ENCODE data around the gene HEBP2. TPM values are rescaled to one million over a fixed set of nuclear protein-coding genes. Genes with fewer than 3 reads are reported as not detected.
"Not testable (repeated sequence)": the region's sequence is repeated elsewhere in the genome, so short reads cannot be mapped to it uniquely, and the experiment has no call there.

Gene HEBP2, protein sequence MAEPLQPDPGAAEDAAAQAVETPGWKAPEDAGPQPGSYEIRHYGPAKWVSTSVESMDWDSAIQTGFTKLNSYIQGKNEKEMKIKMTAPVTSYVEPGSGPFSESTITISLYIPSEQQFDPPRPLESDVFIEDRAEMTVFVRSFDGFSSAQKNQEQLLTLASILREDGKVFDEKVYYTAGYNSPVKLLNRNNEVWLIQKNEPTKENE
- 33.3 and 44.0 TPM in 2 replicates for total RNA-seq (2014; rRNA removed; shearing (Covaris generic))

DNA sequence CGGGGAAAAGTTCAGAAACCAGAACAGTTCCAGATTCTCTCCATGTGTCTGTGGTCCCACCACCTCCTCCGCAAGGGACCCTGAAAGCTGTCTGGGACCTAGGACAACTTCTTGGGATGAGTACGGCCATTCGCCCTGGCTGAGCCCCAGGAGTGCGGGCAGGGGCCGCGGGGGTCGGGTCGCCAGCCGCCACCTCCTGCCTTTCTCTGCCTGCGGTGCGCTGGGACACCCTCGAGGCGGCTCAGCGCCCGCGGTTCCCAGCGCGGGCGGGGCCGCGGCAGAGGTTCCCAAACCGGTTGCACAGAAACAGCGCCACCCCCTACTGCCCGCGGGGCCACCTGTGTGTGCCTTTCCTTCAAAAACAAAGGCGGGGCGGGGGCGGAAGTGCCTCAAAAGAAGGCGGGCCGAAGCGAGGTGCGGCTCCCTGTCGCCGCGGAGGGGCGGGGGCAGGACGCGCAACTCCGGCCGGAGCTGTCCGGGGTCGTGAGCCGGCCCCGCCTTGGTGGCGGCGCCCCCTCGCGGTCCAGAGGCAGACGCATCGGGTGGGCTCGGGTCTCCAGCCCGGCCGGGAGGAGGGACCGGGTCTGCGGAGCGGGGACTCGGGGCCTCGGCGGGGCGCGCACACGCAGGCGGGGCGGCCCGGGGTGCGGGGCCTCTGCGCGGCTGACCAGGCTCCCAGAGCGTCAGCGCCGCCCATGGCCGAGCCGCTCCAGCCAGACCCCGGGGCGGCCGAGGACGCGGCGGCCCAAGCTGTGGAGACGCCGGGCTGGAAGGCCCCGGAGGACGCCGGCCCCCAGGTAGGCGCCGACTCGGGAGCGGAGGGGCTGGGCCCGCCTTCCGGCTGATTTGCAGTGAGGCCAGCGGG lies at the start of gene HEBP2:
HEBP2 (plus strand) TSS at position 423 of the 865 bp plus-strand sequence; CDS start at position 696, 273 bp downstream.
- DNase-seq (ENCODE audit: low read depth), result peak; percentile 95

DNA sequence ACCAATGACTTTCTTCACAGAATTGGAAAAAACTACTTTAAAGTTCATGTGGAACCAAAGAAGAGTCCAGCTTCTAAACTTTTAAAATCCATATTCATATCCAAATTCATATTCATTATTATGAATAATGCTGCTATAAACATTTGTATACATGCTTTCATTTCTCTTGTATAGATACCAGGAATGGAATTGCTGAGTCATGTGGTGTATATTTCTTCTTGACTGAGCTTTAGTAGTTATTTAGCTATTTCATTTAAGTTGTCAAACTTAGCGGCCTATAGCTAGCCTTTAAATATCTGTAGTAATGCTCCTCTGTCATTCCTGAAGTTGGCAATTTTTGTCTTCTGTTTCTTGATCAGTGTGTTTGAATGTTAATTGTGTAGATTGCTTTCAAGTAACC lies 46.1 kb upstream of the HEBP2 start:
- DNase-seq (ENCODE audit: low read depth), result no peak

DNA sequence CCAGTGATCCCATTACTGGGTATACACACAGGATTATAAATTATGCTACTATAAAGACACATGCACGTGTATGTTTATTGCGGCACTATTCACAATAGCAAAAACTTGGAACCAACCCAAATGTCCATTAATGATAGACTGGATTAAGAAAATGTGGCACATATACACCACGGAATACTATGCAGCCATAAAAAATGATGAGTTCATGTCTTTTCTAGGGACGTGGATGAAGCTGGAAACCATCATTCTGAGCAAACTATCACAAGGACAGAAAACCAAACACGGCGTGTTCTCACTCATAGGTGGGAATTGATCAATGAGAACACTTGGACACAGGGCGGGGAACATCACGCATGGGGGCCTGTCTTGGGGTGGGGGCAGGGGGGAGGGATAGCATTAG lies 35.3 kb upstream of the HEBP2 start:
- not testable (repeated sequence) for DNase-seq (ENCODE audit: low read depth)

DNA sequence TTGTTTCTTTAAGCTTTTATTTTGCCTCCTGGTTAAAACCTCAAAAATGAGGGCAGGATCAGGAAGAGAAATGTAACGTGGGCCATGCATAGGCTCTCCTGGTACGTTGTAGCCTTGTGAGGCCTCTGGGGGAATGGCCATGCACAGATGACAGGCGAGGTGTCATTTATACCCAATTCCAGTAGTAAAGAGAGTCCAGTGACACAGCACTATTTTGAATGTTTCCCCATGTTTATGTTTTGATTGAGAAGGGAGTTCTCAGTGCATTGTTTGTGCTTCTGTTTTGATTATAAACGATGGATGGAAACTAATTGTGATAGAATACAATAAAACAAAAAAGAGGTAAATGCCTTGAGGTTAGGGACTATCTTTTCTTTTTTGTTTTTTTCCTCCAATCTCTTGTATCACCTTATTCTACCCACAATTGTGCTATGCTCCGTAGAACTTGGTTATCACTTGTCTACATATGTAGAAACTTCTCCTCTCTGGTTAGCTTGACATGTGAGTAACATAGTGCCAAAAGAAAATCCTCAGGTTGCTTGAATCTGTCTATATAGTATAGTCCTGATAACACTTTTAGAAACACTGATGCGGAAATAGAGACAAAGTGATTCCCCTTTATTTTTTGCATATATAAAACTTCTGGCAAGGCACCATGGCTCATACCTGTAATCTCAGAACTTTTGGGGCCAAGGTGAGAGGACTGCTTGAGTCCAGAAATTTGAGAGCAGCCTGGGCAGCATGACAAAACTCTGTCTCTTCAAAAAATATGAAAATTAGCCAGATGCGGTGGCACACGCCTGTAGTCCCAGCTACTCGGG lies 33.2 kb upstream of the HEBP2 start:
- no peak for DNase-seq (ENCODE audit: low read depth)

DNA sequence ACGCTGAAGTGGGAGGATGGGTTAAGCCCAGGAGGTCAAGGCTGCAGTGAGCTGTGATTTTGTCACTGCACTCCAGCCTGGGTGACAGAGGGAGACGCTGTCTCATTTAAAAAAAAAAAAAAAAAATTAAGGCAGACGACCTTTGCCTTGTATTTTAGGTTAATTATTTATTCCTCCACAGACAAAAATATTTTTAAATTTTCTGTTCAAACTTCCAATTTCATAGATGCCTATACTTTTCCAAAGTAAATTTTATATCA lies 32.6 kb upstream of the HEBP2 start:
- no peak for DNase-seq (ENCODE audit: low read depth)

DNA sequence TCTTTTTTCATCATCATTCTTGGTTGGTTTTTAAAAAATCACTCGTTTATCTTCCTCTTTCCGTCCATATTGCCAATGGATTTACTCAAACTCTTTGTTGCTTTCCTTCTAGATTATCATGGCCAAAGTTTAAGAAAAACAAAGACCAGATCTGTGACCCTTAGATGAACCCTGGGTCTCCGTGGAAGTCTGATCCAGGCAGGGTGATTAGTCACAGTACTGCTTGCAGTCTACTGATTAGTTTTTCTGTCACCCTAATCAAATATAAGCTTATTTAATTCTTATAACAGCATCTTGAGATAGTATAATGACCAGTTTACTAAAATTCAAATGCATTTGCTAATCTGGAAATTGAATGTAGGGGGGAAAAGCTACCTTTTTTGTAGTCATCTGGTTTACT lies 32.3 kb upstream of the HEBP2 start:
- peak; percentile 65 for DNase-seq (ENCODE audit: low read depth)

DNA sequence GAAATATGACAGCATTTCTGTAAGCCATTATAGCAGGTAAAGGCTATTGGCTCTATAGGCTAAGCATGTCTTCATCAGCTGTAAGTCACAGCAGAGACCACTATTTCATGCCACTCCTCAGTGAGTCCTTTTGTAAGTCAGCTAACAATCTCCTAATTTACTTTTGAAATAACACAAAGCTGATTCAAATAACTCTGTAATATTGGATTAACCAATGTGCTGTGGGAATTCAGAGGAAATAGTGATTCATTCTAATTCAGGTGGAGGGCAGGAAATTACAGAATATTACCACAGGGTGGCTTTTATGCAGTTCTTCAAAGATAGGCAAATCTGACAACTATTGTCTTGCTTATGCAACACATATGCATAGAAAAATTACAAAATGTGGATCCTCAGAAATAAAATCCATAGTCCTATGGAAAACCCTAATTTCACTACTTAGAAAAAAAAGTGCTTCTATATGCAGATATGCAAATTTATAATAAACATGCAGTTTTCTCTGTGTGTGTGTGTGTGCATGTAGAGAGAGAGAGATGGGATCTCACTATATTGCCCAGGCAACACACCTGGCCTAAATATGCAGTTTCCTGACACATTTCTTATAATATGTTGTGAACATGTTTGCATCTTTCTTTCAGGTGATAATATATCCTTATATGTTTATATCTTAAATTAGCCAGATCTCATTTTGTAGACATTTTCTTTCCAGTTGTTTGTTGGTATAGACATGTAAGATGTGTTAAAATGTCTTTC lies 31.1 kb upstream of the HEBP2 start:
- DNase-seq (ENCODE audit: low read depth), result peak; percentile 55

DNA sequence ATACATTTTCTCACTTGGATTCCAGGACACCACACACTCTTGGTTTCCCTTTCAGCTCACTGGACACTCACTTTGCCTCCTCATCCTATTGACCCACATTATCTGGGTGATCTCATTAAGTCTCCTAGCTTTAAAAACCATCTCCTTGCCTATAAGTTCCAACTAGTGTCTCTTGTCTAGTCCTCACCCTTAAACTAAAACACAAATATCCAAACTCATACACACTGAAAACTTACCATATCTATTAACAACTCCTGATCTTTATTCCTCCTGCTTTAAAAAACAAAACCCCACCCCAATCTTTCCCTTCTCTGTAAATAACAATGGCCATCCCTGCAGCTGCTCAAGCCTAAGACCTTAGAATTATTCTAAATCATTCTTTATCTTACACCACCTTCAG lies 29.8 kb upstream of the HEBP2 start:
- no peak for DNase-seq (ENCODE audit: low read depth)

DNA sequence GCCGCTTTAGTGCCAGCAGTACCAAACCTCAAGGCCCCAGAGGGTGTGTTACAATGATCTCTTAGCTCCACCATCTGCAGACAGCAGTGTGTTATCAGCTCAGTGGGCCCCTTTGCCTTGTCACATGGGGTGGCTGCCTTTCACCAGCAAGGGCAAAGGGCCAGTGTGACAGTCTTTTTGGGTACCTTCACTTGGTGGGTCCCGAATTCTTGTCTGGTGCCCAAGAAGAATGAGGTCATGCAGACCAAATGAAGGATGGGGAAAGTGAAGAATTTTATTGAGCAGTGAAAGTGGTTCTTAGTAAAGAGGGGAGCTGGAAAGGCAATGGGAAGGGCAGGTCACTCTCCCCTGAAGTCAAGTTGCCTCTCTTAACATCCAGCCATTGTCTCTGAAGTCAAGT lies 29.2 kb upstream of the HEBP2 start:
- no peak for DNase-seq (ENCODE audit: low read depth)

DNA sequence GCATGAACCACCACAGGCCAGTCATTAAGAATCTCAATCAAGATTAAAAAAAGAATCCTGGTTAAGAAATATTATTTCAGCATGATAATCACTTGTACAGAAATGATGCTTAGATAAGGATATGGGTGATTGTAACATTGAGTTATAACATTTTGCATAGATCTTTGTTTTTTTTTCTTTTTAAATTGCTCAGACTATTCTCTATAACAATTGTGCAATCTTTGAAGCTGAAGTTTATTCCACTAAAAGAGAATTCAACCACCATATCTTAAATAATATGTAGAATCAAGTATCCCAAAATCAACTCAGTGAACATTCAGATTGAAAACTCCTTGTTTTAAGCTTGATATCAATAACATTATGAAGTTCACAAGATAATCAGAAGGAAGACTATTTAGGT lies 27.0 kb upstream of the HEBP2 start:
- DNase-seq (ENCODE audit: low read depth), result no peak

DNA sequence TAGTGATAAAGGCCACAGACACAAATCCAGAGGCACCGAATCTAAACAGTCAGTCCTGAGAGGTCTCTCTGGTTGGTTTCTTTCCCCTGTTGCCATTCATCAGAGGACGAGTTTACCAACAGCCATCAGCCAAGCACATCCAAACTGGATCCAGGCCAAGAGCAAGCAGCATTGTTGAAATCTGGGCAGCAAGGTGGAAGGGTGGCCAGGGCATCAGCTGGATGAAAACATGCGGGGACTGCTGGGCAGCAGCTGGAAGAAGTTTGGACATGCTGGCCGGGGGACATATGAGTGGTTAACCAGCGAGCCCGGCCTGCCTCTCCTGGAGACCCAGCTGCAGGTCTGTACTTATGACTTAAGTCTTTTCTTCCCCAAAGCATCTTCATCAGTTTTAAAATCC lies 26.2 kb upstream of the HEBP2 start, which contains the start of gene SMIM28:
SMIM28 (plus strand) TSS at position 62 of the 400 bp plus-strand sequence; CDS start at position 230, 168 bp downstream.
- no peak for DNase-seq (ENCODE audit: low read depth)

DNA sequence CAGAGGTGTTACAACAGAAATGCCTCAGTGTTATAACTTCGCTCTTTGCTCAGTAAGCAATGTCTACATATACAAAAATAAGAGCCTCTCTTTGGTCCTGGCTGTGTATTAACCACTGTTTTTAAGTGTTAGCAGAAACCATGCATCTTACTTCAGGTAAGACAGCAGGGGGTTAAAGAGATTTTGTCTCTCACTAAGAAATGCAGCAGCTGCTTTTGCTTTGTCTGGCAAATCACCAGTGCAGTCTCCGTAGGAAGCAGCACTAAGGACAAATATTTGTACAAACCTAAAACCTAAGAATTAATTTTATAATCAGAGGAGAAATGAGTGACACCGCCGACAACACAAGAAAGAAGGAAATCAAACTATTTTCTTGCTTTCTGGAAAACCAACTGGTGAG lies 25.6 kb upstream of the HEBP2 start:
- DNase-seq (ENCODE audit: low read depth), result no peak

DNA sequence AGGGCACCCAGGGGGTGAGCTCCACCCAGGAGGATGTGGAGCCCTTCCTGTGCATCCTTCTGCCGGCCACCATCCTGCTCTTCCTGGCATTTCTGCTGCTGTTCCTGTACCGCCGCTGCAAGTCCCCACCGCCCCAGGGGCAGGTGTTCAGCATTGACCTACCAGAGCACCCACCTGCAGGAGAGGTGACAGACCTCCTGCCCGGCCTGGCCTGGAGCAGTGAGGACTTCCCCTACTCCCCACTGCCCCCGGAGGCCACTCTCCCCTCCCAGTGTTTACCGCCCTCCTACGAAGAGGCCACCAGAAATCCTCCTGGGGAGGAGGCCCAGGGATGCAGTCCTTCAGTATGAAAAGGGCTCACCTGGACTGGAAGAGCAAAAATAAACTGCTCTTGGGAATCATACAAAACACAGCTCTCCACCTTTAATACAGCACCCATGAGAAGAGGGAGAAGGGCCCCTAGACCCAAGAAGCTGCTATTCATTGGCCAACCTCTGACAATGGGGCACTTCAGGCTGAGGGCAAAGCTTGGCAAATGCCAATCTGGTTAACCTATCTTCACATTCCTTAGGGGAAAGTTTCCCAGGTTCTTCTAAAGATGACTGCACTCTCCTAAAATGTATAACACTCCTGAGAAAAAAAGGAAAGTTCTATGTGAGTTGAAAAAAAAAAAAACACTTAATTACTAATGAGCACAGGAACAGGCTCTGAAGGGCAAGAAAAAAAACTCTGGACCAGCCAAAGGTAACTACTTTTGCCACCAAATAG lies 21.3 kb upstream of the HEBP2 start:
- peak; percentile 33 for DNase-seq (ENCODE audit: low read depth)

DNA sequence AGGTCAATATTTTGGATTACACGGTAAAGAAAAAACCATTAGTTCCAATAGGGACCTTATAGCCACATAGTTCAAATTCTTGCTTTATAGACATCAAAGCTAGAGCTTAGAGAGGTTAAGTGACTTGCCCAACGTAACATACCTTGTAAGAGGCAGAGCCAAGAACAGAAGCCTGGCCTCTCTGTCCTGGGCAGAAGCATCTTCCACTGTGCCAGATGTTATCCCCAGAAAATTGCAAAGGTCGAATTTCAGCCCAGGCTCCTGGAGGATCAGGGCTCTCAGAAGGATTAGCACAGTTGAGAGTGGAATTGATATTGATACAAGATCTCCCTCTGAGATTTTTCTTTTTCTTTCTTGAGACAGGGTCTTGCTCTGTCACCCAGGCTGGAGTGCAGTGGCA lies 20.2 kb upstream of the HEBP2 start:
- DNase-seq (ENCODE audit: low read depth), result no peak

DNA sequence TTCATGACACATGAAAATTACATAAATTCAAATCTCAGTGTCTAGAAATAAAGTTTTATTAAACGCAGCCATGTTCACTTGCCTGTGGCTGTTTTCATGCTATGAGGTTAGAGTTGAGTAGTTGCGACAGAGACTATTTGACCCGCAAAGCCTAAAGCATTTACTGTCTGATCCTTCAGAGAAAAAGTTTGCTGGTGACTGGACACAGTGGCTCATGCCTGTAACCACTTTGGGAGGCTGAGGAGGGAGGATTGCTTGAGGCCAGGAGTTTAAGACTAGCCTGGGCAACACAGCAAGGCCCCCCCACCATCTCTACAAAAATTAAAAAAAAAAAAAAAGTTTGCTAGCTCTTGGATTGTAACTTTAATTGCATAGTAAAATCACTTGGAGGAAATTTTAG lies 17.1 kb upstream of the HEBP2 start:
- no peak for DNase-seq (ENCODE audit: low read depth)

DNA sequence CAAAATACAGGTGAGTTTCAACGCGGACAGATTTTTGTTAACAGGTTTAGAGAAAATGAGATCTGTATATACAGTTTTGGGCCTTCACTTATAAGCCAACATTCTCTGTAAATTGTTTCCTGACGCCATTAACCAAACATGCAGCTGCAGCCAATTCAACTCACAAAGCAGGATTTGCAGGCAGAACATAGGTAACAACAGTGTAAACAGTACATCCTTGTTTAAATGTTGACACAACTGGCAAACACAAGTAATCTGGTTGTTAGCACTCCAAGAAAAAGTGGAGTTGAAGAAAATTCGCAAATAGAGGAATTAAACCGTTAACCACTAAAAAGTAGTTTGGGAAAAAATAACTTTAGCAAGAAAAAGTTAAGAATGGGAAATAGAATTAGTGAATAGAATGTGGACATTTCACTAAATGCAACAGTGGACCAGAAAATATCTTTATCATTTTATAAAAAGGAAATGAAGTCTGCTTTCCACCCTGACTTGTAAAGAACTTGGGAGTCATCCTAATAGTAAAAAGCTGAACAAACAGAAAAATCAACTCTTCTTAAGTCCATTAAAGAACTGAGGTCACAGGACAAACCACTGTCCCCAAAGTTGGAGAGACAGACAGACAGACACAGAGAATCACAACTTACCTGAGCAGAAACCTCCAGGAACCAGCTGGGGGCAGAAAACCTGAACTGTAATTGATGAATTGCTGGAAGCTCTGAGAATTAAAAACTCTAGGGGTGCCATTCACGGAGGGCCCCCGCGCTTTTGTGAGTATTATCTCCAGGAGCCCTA lies 16.2 kb upstream of the HEBP2 start:
- DNase-seq (ENCODE audit: low read depth), result no peak

DNA sequence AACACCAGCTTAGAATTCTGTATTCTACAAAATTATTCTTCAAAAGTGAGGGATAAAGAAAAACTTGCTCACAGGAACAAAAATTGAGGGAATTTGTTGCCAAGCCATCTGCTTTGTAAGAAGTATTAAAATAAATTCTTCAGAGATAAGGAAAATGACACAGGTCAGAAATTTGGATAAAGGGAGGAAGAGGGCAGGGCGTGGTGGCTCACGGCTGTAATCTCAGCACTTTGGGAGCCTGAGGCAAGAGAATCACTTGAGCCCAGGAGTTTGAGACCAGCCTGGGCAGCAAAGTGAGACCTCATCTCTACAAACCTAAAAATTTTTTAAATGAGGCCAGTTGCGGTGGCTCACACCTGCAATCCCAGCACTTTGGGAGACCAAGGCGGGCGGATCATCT lies 14.5 kb upstream of the HEBP2 start:
- no peak for DNase-seq (ENCODE audit: low read depth)

DNA sequence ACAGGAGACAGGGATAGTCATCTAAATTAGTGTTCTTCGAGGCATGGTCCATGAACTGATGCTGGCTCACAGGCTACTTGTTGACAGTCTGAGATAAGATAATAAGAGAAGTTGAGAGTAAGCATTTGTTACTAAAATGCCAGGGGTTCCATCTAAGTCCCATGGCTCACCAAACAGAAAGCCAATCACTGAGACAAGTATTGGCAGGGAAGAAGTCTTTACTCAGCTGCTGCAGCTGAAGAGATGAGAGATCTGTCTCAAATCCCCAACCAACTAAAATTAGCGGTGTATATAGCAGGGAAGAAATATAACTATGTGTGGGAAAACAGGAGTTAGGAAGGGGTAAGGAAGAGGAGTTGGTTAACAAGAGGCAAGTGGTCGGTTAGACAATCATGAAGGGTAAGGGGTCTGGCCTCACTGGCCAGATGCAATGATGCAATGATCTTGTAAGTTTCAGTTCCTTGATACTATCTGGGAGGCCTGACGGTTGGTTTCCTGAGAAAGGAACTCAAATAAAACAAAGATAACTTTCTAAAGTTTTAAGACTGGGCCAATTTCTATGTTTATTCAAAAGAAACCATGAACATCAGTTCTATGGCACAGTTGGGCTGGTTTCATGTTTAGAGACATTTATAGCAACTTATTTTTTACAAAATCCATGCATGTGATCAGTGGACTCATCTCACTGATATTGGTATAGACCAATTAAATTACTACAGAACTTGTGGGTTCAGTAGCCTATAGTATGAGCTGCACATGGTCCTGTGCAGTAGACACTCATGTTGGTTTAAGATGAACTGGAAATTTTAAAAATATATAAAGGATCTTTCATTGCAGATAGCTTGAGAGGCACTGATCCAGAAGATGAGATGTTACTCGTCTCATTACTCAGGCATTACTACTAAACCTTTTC lies 9.9 kb upstream of the HEBP2 start:
- no peak for DNase-seq (ENCODE audit: low read depth)

DNA sequence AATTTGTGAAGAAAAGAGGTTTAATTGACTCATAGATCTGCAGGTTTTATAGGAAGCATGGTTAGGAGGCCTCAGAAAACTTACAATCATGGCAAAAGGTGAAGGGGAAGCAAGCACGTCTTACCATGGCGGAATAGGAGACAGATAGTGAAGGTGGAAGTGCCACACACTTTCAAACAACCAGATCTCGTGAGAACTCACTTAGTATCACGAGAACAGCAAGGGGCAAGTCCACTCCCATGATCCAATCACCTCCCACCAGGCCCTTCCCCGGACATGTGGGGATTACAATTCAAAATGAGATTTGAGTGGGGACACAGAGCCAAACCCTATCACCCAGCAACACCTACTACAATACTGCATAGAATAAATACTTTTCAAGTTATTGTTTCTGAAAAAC lies 7.3 kb upstream of the HEBP2 start:
- no peak for DNase-seq (ENCODE audit: low read depth)

Measured in M059J (cell line).